Measurements from ENCODE around the gene FANCB. TPM values are rescaled to one million over a fixed set of nuclear protein-coding genes. Genes with fewer than 3 reads are reported as not detected.

Gene FANCB
- total RNA-seq, 2 donors from 2014 or later: 1.2 to 4.3 TPM

GRCh38 chrX:14837155-14837554, 35.7 kb downstream of the FANCB start:
- H3K9me3 ChIP-seq: no peaks in the 10 kb centered on the region
- no peaks in the 10 kb centered on the region for H3K36me3 ChIP-seq
- no peak overlapping the region for H3K9ac ChIP-seq (ENCODE audit: low read depth in 2 of 2, low read length in 2 of 2)
- intact Hi-C loops (cut with DNase I): no loop called here
- no peak for TF ChIP-seq CTCF (IDR thresholded peaks at IDR 0.05)
- no peaks in the 10 kb centered on the region for H3K27me3 ChIP-seq
- no peak overlapping the region for H3K4me3 ChIP-seq
- H3K27ac ChIP-seq: no peak overlapping the region
- no peak for DNase-seq
- H3K4me1 ChIP-seq: no peaks in the 10 kb centered on the region

- Histone ChIP-seq H3K27ac (no peak overlapping the region), H3K9me3 (no peaks in the 10 kb centered on the region), H3K9ac (ENCODE audit: low read depth in 2 of 2, low read length in 2 of 2) (no peak overlapping the region), H3K4me1 (no peaks in the 10 kb centered on the region), H3K4me3 (no peak overlapping the region), H3K36me3 (no peaks in the 10 kb centered on the region), H3K27me3 (no peaks in the 10 kb centered on the region)
- no peak for DNase-seq
- intact Hi-C loops (cut with DNase I): no loop called here
- no peak for TF ChIP-seq CTCF (IDR thresholded peaks at IDR 0.05)
Measured at GRCh38 chrX:14832586-14832985, 40.3 kb downstream of the FANCB start.

GRCh38 chrX:14832151-14832550, 40.7 kb downstream of the FANCB start:
- no peak overlapping the region for H3K4me3 ChIP-seq
- no peaks in the 10 kb centered on the region for H3K4me1 ChIP-seq
- H3K9ac ChIP-seq (ENCODE audit: low read depth in 2 of 2, low read length in 2 of 2): no peak overlapping the region
- no peaks in the 10 kb centered on the region for H3K27me3 ChIP-seq
- intact Hi-C loops (cut with DNase I): no loop called here
- DNase-seq: no peak
- no peak overlapping the region for H3K27ac ChIP-seq
- no peaks in the 10 kb centered on the region for H3K9me3 ChIP-seq
- no peaks in the 10 kb centered on the region for H3K36me3 ChIP-seq
- TF ChIP-seq CTCF (IDR thresholded peaks at IDR 0.05): no peak

- H3K27me3 ChIP-seq: no peaks in the 10 kb centered on the region
- no peak for TF ChIP-seq CTCF (IDR thresholded peaks at IDR 0.05)
- no peak for DNase-seq
- H3K36me3 ChIP-seq: no peaks in the 10 kb centered on the region
- H3K4me1 ChIP-seq: no peaks in the 10 kb centered on the region
- H3K4me3 ChIP-seq: no peak overlapping the region
- H3K9me3 ChIP-seq: no peaks in the 10 kb centered on the region
- no peak overlapping the region for H3K27ac ChIP-seq
- intact Hi-C loops (cut with DNase I): no loop called here
- no peak overlapping the region for H3K9ac ChIP-seq (ENCODE audit: low read depth in 2 of 2, low read length in 2 of 2)
Measured at GRCh38 chrX:14829643-14830042, 43.2 kb downstream of the FANCB start.

GRCh38 chrX:14826319-14826718, 46.5 kb downstream of the FANCB start:
- Histone ChIP-seq H3K9me3 (no peaks in the 10 kb centered on the region), H3K36me3 (no peaks in the 10 kb centered on the region), H3K27ac (no peak overlapping the region), H3K4me3 (no peak overlapping the region), H3K4me1 (no peaks in the 10 kb centered on the region), H3K9ac (ENCODE audit: low read depth in 2 of 2, low read length in 2 of 2) (no peak overlapping the region), H3K27me3 (no peaks in the 10 kb centered on the region)
- DNase-seq: no peak
- intact Hi-C loops (cut with DNase I): no loop called here
- no peak for TF ChIP-seq CTCF (IDR thresholded peaks at IDR 0.05)

- Histone ChIP-seq H3K9me3 (no peaks in the 10 kb centered on the region), H3K4me1 (no peaks in the 10 kb centered on the region), H3K27ac (no peak overlapping the region), H3K9ac (ENCODE audit: low read depth in 2 of 2, low read length in 2 of 2) (no peak overlapping the region), H3K4me3 (no peak overlapping the region), H3K27me3 (no peaks in the 10 kb centered on the region), H3K36me3 (no peaks in the 10 kb centered on the region)
- no peak for TF ChIP-seq CTCF (IDR thresholded peaks at IDR 0.05)
- DNase-seq: no peak
- intact Hi-C loops (cut with DNase I): no loop called here
Measured at GRCh38 chrX:14825851-14826250, 47.0 kb downstream of the FANCB start.
